Bronchial epithelial cell (primary cell): ENCODE results near the gene ITPR2. TPM values are rescaled to one million over a fixed set of nuclear protein-coding genes. Genes with fewer than 3 reads are reported as not detected.
A peak's percentile ranks its signal among the peaks of the same experiment; 100 is the strongest.
"Not testable (repeated sequence)": the region's sequence is repeated elsewhere in the genome, so short reads cannot be mapped to it uniquely, and the experiment has no call there.

Experiments
- DNase-seq: peaks from one replicate; pipeline ENCODE4 v3.0.0-alpha.2; 2010; ENCODE audit warnings: low read depth
- FAIRE-seq: peaks from 2 replicates; lab custom pipeline; 2011; peaks lifted over from hg19 to GRCh38; lab: Jason Lieb, UNC
- H3K27me3 ChIP-seq: 2 replicates; pipeline ENCODE4 v1.5.1; 2011; ENCODE audit warnings: low read length; ENCODE audit not compliant: control insufficient read depth, insufficient read depth
- H3K36me3 ChIP-seq: 2 replicates; pipeline ENCODE4 v1.5.1; 2011; ENCODE audit warnings: low read length; ENCODE audit not compliant: control insufficient read depth, insufficient read depth
- H3K4me3 ChIP-seq: 2 replicates; pipeline ENCODE4 v1.5.1; 2011; ENCODE audit warnings: mild to moderate bottlenecking, low read depth, low read length, control low read depth
- CTCF ChIP-seq: IDR thresholded peaks from 2 replicates; pipeline ENCODE4 v1.5.1; 2011; ENCODE audit warnings: mild to moderate bottlenecking, moderate library complexity, low read length, control low read depth, inconsistent platforms; ENCODE audit not compliant: insufficient read depth, severe bottlenecking
- total RNA-seq: library from RNA; depleted of rRNA; stranded (reverse); fragments of >200 nt; gene quantifications from 2 replicates; pipeline ENCODE4 v1.2.1, GENCODE V29; 2014

Gene ITPR2
- total RNA-seq, 1 donor from 2014 or later, result 5.8 TPM

- Histone ChIP-seq H3K4me3 (no peak overlapping the region), H3K27me3 (no peaks in the 10 kb centered on the region), H3K36me3 (no peaks in the 10 kb centered on the region)
- no peak for TF ChIP-seq CTCF
- no peak for DNase-seq
- no peak for FAIRE-seq
These were observed 6.0 kb upstream of the ITPR2 start for GRCh38 chr12:26838888-26839416.

DNA sequence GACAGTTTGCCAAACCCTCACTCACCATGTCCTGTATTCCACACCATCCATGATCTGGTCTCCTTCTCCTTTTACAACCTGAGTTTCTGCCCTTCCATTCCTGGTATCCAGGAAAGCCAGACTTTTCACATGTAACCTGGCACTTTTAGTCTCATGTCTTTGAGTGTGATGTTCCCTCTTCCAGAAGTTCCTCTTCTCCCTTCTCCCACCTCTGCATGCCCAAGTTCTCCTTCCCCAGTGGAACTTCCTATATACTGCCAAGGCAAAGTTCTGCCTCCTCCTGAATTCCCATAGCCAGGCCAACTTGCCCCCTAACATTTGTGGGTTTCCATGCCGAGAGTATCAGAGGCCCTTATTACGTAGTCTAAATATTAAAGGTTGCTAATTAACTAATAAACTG lies 3.2 kb upstream of the ITPR2 start:
- no peak for FAIRE-seq
- DNase-seq, result no peak
- Histone ChIP-seq H3K4me3 (no peak overlapping the region), H3K27me3 (no peaks in the 10 kb centered on the region), H3K36me3 (no peaks in the 10 kb centered on the region)
- no peak for TF ChIP-seq CTCF

DNA sequence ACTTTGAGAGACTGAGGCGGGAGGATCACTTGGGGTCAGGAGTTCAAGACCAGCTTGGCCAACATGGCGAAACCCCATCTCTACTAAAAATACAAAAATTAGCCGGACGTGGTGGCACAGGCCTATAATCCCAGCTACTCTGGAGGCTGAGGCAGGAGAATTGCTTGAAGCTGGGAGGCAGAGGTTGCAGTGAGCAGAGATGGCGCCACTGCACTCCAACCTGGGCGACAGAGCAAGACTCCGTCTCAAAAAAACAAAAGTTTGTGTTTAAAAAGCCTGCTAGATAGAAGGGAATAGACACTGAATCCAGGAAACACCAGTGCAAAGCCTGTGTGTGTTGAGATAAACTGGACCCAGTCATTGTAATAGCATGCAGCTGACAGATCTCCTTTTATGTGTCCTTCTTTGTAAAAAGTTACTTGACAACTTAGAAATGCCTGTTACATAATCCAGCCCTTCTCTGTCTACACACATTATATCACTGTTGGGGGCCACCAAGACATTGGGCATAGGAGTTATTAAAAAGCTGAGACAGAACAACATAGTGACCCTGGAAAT lies 1.6 kb upstream of the ITPR2 start:
- H3K27me3 ChIP-seq, H3K4me3 ChIP-seq, H3K36me3 ChIP-seq, DNase-seq, FAIRE-seq: not testable (repeated sequence)

GRCh38 chr12:26833743-26834490 lies 923 bp upstream of the ITPR2 start:
- no peak for FAIRE-seq
- no peaks in the 10 kb centered on the region for H3K27me3 ChIP-seq
- no peaks in the 10 kb centered on the region for H3K36me3 ChIP-seq
- peak overlapping the region; percentile 71 for H3K4me3 ChIP-seq
- no peak for TF ChIP-seq CTCF
- DNase-seq, result no peak

GRCh38 chr12:26831951-26832821 lies 808 bp downstream of the ITPR2 start:
- Histone ChIP-seq H3K4me3 (peak overlapping the region; percentile 71), H3K36me3 (no peaks in the 10 kb centered on the region), H3K27me3 (no peaks in the 10 kb centered on the region)
- peak; percentile 16 for TF ChIP-seq CTCF
- DNase-seq (peak; percentile 75), FAIRE-seq (no peak)
